ENCODE measurements around the gene MIA2. TPM values are rescaled to one million over a fixed set of nuclear protein-coding genes. Genes with fewer than 3 reads are reported as not detected.

Gene MIA2
- total RNA-seq, 1 donor from 2014 or later, result 27.3 TPM

DNA sequence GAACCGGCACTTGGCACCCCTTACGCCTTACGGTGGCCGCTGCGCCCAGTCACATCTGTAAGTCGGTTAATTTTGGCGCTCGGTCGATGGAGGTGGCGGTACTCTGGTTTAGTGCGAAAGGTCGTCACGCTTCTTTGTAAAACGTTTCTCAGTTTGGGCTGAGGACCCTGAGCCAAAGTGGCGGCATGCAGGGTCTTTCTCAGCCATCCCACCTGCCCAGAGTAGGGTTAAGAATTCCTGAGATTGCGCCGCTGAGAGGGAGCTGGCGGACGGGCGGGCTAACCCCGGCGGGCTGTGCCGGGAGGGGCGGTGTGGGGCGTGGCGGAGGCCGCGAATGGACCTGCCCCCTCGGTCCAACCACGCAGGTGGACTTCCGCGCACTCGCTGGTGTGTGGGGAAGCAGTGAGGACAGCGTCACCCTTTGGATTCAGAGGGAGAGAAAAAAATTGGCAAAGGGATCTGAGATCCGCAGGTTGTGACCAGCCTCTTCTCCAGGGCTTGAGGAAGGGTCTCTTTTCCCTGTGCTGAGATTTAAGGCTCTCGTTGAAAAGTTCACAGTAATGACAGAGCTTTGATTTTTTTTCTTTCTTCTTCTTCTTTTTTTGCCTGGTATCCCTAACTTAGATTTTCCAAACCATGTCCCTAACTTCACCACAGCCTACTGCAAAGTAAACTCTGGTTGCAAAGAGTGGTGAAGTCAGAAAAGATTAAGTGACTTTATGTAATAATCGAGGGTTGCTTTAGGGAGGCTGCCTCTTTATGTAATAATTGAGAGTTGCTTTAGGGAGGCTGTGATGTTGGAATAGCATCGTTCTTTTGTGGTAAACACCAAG is 199.1 kb downstream of the MIA2 start:
- no peaks in the 10 kb centered on the region for H3K36me3 Mint-ChIP-seq (ENCODE audit: low read depth)
- H3K4me3 Mint-ChIP-seq (ENCODE audit: unreplicated experiment), result peak overlapping the region; percentile 98
- H3K4me1 Mint-ChIP-seq (ENCODE audit: low read depth), result peaks cover 37% of the 10 kb centered on the region
- peak; percentile 61 for TF ChIP-seq CTCF (IDR thresholded peaks at IDR 0.05)
- H3K27ac Mint-ChIP-seq (ENCODE audit: unreplicated experiment), result peak overlapping the region; percentile 95
- no peaks in the 10 kb centered on the region for H3K9me3 Mint-ChIP-seq (ENCODE audit: low read depth)
- H3K27me3 Mint-ChIP-seq (ENCODE audit: low read depth), result no peaks in the 10 kb centered on the region
- DNase-seq (ENCODE audit: low spot score), result peak; percentile 93

DNA sequence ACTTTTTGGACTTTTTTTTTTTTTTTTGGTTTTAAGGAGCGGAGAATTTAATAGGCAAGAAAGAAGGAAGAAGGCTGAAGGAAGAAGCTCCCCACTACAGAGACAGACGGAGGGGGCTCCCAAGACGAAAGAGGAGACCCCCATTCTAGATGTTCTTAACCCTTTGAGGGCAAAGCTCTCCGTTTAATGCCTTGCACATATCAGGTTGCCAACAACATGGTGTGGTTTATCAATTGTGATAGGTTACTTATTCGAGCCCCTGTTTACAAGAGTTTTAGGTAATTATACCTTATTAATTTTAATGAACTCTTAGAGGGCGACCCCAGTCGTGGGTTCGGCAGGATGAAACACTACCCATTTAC is 199.7 kb downstream of the MIA2 start:
- H3K36me3 Mint-ChIP-seq (ENCODE audit: low read depth), result no peaks in the 10 kb centered on the region

DNA sequence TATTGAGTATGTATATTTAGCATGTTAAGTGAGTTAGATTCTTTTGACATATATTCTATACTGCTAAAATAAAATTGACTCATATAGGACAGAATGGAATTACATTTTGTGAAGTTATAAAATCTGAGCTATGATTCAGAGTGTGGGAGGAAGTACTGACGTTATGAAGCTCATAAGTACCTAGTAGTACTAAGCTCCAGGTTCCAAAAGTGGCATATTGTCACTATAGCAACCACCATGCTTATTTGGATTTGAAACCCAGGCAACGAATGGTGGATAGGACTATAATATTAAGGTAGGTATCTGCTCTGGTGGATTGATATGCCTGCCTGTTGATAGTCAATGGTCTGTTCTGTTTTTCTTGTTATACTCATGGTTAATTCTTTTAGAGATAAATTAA is 200.7 kb downstream of the MIA2 start:
- Mint-ChIP-seq H3K27ac (ENCODE audit: unreplicated experiment) (no peak overlapping the region), H3K36me3 (ENCODE audit: low read depth) (no peaks in the 10 kb centered on the region), H3K4me1 (ENCODE audit: low read depth) (peaks cover 27% of the 10 kb centered on the region), H3K4me3 (ENCODE audit: unreplicated experiment) (no peak overlapping the region), H3K27me3 (ENCODE audit: low read depth) (no peaks in the 10 kb centered on the region), H3K9me3 (ENCODE audit: low read depth) (no peaks in the 10 kb centered on the region)
- no peak for DNase-seq (ENCODE audit: low spot score)
- TF ChIP-seq CTCF (IDR thresholded peaks at IDR 0.05), result no peak

More for the DNA sequence above, 199.7 kb downstream of the MIA2 start:
- H3K4me3 Mint-ChIP-seq (ENCODE audit: unreplicated experiment), result peak overlapping the region; percentile 98
- peak overlapping the region; percentile 95 for H3K27ac Mint-ChIP-seq (ENCODE audit: unreplicated experiment)
- peaks cover 35% of the 10 kb centered on the region for H3K4me1 Mint-ChIP-seq (ENCODE audit: low read depth)
- DNase-seq (ENCODE audit: low spot score), result no peak
- no peaks in the 10 kb centered on the region for H3K27me3 Mint-ChIP-seq (ENCODE audit: low read depth)
- no peaks in the 10 kb centered on the region for H3K9me3 Mint-ChIP-seq (ENCODE audit: low read depth)
- no peak for TF ChIP-seq CTCF (IDR thresholded peaks at IDR 0.05)

DNA sequence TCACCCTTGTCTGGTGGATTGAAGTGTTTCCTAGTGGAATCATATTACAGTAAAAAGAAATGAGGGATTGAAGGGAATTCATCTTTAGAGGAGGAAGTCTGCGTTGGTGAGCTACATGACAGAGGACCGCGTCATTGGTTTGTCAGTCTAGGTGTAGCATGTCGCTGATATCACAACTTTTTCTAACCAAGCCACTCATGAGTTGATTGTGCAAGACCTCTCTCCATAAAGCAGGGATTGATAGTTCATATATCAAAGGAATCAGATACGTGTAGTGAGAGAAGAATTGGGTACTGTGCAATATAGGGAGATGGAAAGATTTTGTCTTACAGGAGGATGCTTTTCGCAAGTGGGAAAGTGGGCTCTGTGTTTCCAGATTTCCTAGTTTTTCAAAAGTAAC is 201.5 kb downstream of the MIA2 start:
- H3K27me3 Mint-ChIP-seq (ENCODE audit: low read depth), result no peaks in the 10 kb centered on the region
- no peak for DNase-seq (ENCODE audit: low spot score)
- no peak overlapping the region for H3K27ac Mint-ChIP-seq (ENCODE audit: unreplicated experiment)
- TF ChIP-seq CTCF (IDR thresholded peaks at IDR 0.05), result no peak
- no peaks in the 10 kb centered on the region for H3K36me3 Mint-ChIP-seq (ENCODE audit: low read depth)
- peaks cover 19% of the 10 kb centered on the region for H3K4me1 Mint-ChIP-seq (ENCODE audit: low read depth)
- no peak overlapping the region for H3K4me3 Mint-ChIP-seq (ENCODE audit: unreplicated experiment)
- H3K9me3 Mint-ChIP-seq (ENCODE audit: low read depth), result no peaks in the 10 kb centered on the region

Other genes with a start within 250 kb of the MIA2 start
- 244 to 267 TPM (median 246 TPM) in 3 replicates for gene SEC23A, start 130.7 kb upstream of the MIA2 start, total RNA-seq
- 12.4 to 17.7 TPM (median 14.0 TPM) in 3 replicates for gene GEMIN2, start 119.6 kb upstream of the MIA2 start, total RNA-seq
- 31.3 to 38.2 TPM (median 37.6 TPM) in 3 replicates for gene TRAPPC6B, start 63.6 kb upstream of the MIA2 start, total RNA-seq
- 40.0 to 51.9 TPM (median 45.3 TPM) in 3 replicates for gene PNN, start 58.7 kb upstream of the MIA2 start, total RNA-seq
- 7.8 to 11.1 TPM (median 9.2 TPM) in 3 replicates for gene FBXO33, start 198.5 kb downstream of the MIA2 start, total RNA-seq